GM23248 (cell line): ENCODE data around the gene STK33. TPM values are rescaled to one million over a fixed set of nuclear protein-coding genes. Genes with fewer than 3 reads are reported as not detected.
A peak's percentile ranks its signal among the peaks of the same experiment; 100 is the strongest.

Experiments used
- DNase-seq: peaks from one replicate; pipeline ENCODE4 v3.0.0-alpha.2; 2015
- H2AFZ ChIP-seq: fragments of 200-600 bp; sonication (generic); 2 replicates; pipeline ENCODE4 v1.6.1; 2016; ENCODE audit warnings: antibody characterized with exemption
- H3F3A ChIP-seq: fragments of 200-600 bp; sonication (generic); 2 replicates; pipeline ENCODE4 v1.6.1; 2016; ENCODE audit warnings: mild to moderate bottlenecking, antibody characterized with exemption, mixed run types; ENCODE audit not compliant: insufficient read depth
- H3K27ac ChIP-seq: fragments of 200-600 bp; sonication (generic); 2 replicates; pipeline ENCODE4 v1.5.1; 2016; ENCODE audit warnings: mild to moderate bottlenecking
- H3K27me3 ChIP-seq: fragments of 200-600 bp; sonication (generic); replicated peaks from 2 replicates; pipeline ENCODE4 v1.6.1; 2016; ENCODE audit warnings: mild to moderate bottlenecking; ENCODE audit not compliant: insufficient read depth
- H3K36me3 ChIP-seq: fragments of 200-600 bp; sonication (generic); 2 replicates; pipeline ENCODE4 v1.6.1; 2016; ENCODE audit warnings: low read depth, mild to moderate bottlenecking
- H3K4me1 ChIP-seq: fragments of 200-600 bp; sonication (generic); 2 replicates; pipeline ENCODE4 v1.6.1; 2016; ENCODE audit warnings: mild to moderate bottlenecking; ENCODE audit not compliant: insufficient read depth
- H3K4me2 ChIP-seq: fragments of 200-600 bp; sonication (generic); one replicate; pipeline ENCODE4 v1.6.1; 2016; ENCODE audit warnings: mild to moderate bottlenecking; ENCODE audit not compliant: unreplicated experiment
- H3K4me3 ChIP-seq: fragments of 200-600 bp; sonication (generic); 2 replicates; pipeline ENCODE4 v1.5.1; 2016; ENCODE audit warnings: mild to moderate bottlenecking
- H3K79me2 ChIP-seq: fragments of 200-600 bp; sonication (generic); 2 replicates; pipeline ENCODE4 v1.6.1; 2016; ENCODE audit warnings: mild to moderate bottlenecking; ENCODE audit not compliant: insufficient read depth
- H3K9ac ChIP-seq: fragments of 200-600 bp; sonication (generic); 2 replicates; pipeline ENCODE4 v1.6.1; 2016; ENCODE audit warnings: mild to moderate bottlenecking
- H3K9me2 ChIP-seq: fragments of 200-600 bp; sonication (generic); 2 replicates; pipeline ENCODE4 v1.6.1; 2016; ENCODE audit warnings: mixed run types, mild to moderate bottlenecking, moderate library complexity; ENCODE audit not compliant: insufficient read depth
- H3K9me3 ChIP-seq: fragments of 200-600 bp; sonication (generic); one replicate; pipeline ENCODE4 v1.6.1; 2017; ENCODE audit warnings: low read depth
- H4K20me1 ChIP-seq: fragments of 200-600 bp; sonication (generic); 2 replicates; pipeline ENCODE4 v1.6.0; 2016; ENCODE audit not compliant: insufficient read depth
- EZH2 ChIP-seq: fragments of 200-600 bp; sonication (generic); IDR thresholded peaks from 2 replicates; pipeline ENCODE4 v1.6.1; 2018; ENCODE audit warnings: antibody characterized with exemption, mild to moderate bottlenecking; ENCODE audit not compliant: insufficient read depth, poor library complexity, severe bottlenecking
- EZH2phosphoT487 ChIP-seq: fragments of 200-600 bp; sonication (generic); IDR thresholded peaks from 2 replicates; pipeline ENCODE4 v1.6.1; 2018; ENCODE audit warnings: antibody characterized with exemption, moderate library complexity, mild to moderate bottlenecking, low read depth; ENCODE audit not compliant: insufficient read depth
- WGBS, 2 experiments: methylation state at CpG; one replicate each; pipeline ENCODE4 v1.1.6; 2015 to 2017; ENCODE audit warnings: low lambda C conversion rate in 2 of 2, low coverage in 1 of 2; ENCODE audit errors: missing lambda C conversion rate in 2 of 2; 5-methylcytosine and 5-hydroxymethylcytosine counted together
- in situ Hi-C: fragments of 300-500 bp; cut with MboI; formaldehyde crosslinking; loops from 2 replicates; pipeline ENCODE4 v1.15.0; 2020
- polyA plus RNA-seq: library from polyadenylated mRNA; unstranded; fragments of >200 nt; fragmentation: Nextera tagmentation; extraction: Ambion mirVana; gene quantifications from 2 replicates; pipeline ENCODE4 v1.2.1, GENCODE V29; 2016
- total RNA-seq: library from RNA; depleted of rRNA; stranded (reverse); fragments of >200 nt; shearing (Covaris generic); gene quantifications from 2 replicates; pipeline ENCODE4 v1.2.3, GENCODE V29; 2014

The STK33 gene
- total and polyA plus RNA-seq, 2 experiments from 2014 or later = not detected

- no peaks in the 10 kb centered on the region for H3K36me3 ChIP-seq
- no peaks in the 10 kb centered on the region for H3K9me3 ChIP-seq
- no peak overlapping the region for H3K4me2 ChIP-seq
- peaks cover 3% of the 10 kb centered on the region; the same call in 1 of the 2 replicates for H3F3A ChIP-seq
- no peaks in the 10 kb centered on the region for H3K27me3 ChIP-seq
- no peak for DNase-seq
- 62 to 67% methylated on average over 7 of the region's 7 CpGs for WGBS, 2 experiments
- in situ Hi-C loops = no loop called here
- no peaks in the 10 kb centered on the region for H3K79me2 ChIP-seq
- no peaks in the 10 kb centered on the region for H3K9me2 ChIP-seq
- TF ChIP-seq EZH2 = no peak
- TF ChIP-seq EZH2phosphoT487 = no peak
- H3K4me1 ChIP-seq = 0 out of 2 replicates have a peak, but pooled peaks cover 5% of the 10 kb centered on the region
- H3K9ac ChIP-seq = no peak overlapping the region
- no peak overlapping the region for H3K4me3 ChIP-seq
- H2AFZ ChIP-seq = no peak overlapping the region
- H4K20me1 ChIP-seq = no peaks in the 10 kb centered on the region
- no peak overlapping the region for H3K27ac ChIP-seq
Measured at GRCh38 chr11:8610532-8611116, 16.6 kb upstream of the STK33 start.

GRCh38 chr11:8608652-8609051, 14.6 kb upstream of the STK33 start:
- H3K9me2 ChIP-seq = no peaks in the 10 kb centered on the region
- TF ChIP-seq EZH2phosphoT487 = no peak
- 6 to 26% methylated on average over 1 of the region's 1 CpG for WGBS, 2 experiments
- H3K4me2 ChIP-seq = no peak overlapping the region
- in situ Hi-C loops = no loop called here
- H4K20me1 ChIP-seq = no peaks in the 10 kb centered on the region
- H2AFZ ChIP-seq = no peak overlapping the region
- H3K9ac ChIP-seq = no peak overlapping the region
- H3K9me3 ChIP-seq = no peaks in the 10 kb centered on the region
- no peaks in the 10 kb centered on the region for H3K79me2 ChIP-seq
- H3K4me3 ChIP-seq = no peak overlapping the region
- no peaks in the 10 kb centered on the region for H3K27me3 ChIP-seq
- H3K4me1 ChIP-seq = peaks cover 11% of the 10 kb centered on the region
- DNase-seq = peak; percentile 58
- no peaks in the 10 kb centered on the region for H3K36me3 ChIP-seq
- H3K27ac ChIP-seq = no peak overlapping the region
- H3F3A ChIP-seq = peaks cover 11% of the 10 kb centered on the region

GRCh38 chr11:8605971-8606563, 12.0 kb upstream of the STK33 start:
- H3K9me3 ChIP-seq = no peaks in the 10 kb centered on the region
- 100% methylated on average over 1 of the region's 1 CpG for WGBS, 2 experiments
- H3K9me2 ChIP-seq = no peaks in the 10 kb centered on the region
- in situ Hi-C loops = no loop called here
- peaks cover 13% of the 10 kb centered on the region for H3F3A ChIP-seq
- no peaks in the 10 kb centered on the region for H3K27me3 ChIP-seq
- no peak overlapping the region for H3K4me2 ChIP-seq
- no peak overlapping the region for H3K4me3 ChIP-seq
- no peaks in the 10 kb centered on the region for H3K79me2 ChIP-seq
- TF ChIP-seq EZH2 (no peak), EZH2phosphoT487 (no peak)
- peaks cover 11% of the 10 kb centered on the region for H3K4me1 ChIP-seq
- no peaks in the 10 kb centered on the region for H3K36me3 ChIP-seq
- H2AFZ ChIP-seq = no peak overlapping the region
- no peak overlapping the region for H3K27ac ChIP-seq
- no peak for DNase-seq
- H4K20me1 ChIP-seq = no peaks in the 10 kb centered on the region
- H3K9ac ChIP-seq = no peak overlapping the region

GRCh38 chr11:8604078-8604723, 10.2 kb upstream of the STK33 start:
- Histone ChIP-seq H3K4me1 (peaks cover 11% of the 10 kb centered on the region), H3K4me3 (no peak overlapping the region), H3K4me2 (peak overlapping the region; percentile 63), H3K27me3 (no peaks in the 10 kb centered on the region), H3K36me3 (no peaks in the 10 kb centered on the region), H3F3A (peaks cover 13% of the 10 kb centered on the region), H3K79me2 (no peaks in the 10 kb centered on the region), H3K9me3 (no peaks in the 10 kb centered on the region), H3K9me2 (no peaks in the 10 kb centered on the region), H3K9ac (peak overlapping the region; percentile 27; the same call in 1 of the 2 replicates), H3K27ac (peak overlapping the region; percentile 79), H2AFZ (0 out of 2 replicates have a peak overlapping the region, but pooled peaks have one; percentile 10), H4K20me1 (no peaks in the 10 kb centered on the region)
- WGBS, 2 experiments = 0 to 1% methylated on average over 9 of the region's 9 CpGs
- in situ Hi-C loops = no loop called here
- peak; percentile 100 for DNase-seq
- no peak for TF ChIP-seq EZH2
- no peak for TF ChIP-seq EZH2phosphoT487
